Measurements from ENCODE around the gene VPS26B.
"Not testable (repeated sequence)": the region's sequence is repeated elsewhere in the genome, so short reads cannot be mapped to it uniquely, and the experiment has no call there.

The VPS26B gene

GRCh38 chr11:134223836-134224709 lies at the start of gene VPS26B, which contains the start of gene NCAPD3:
Gene VPS26B (plus strand): TSS chr11:134224671. CDS start chr11:134225123, 452 bp downstream.
Gene NCAPD3 (minus strand): TSS chr11:134223967. CDS start chr11:134223926, 41 bp downstream.
- peak; percentile 92 to 93 for DNase-seq (ENCODE audit: low read depth in 2 of 2, low spot score in 1 of 2)

- DNase-seq (ENCODE audit: low read depth in 2 of 2, low spot score in 1 of 2), result no peak
Measured at GRCh38 chr11:134176284-134176683, 48.2 kb upstream of the VPS26B start.

- no peak for DNase-seq (ENCODE audit: low read depth in 2 of 2, low spot score in 1 of 2)
Measured at GRCh38 chr11:134178032-134178674, 46.3 kb upstream of the VPS26B start.

GRCh38 chr11:134181707-134182106 lies 42.8 kb upstream of the VPS26B start:
- no peak for DNase-seq (ENCODE audit: low read depth in 2 of 2, low spot score in 1 of 2)

GRCh38 chr11:134188092-134188491 lies 36.4 kb upstream of the VPS26B start:
- DNase-seq (ENCODE audit: low read depth in 2 of 2, low spot score in 1 of 2), result not testable (repeated sequence)

- no peak for DNase-seq (ENCODE audit: low read depth in 2 of 2, low spot score in 1 of 2)
Measured at GRCh38 chr11:134196756-134197155, 27.7 kb upstream of the VPS26B start.

GRCh38 chr11:134199531-134199930 lies 24.9 kb upstream of the VPS26B start:
- DNase-seq (ENCODE audit: low read depth in 2 of 2, low spot score in 1 of 2), result no peak

- DNase-seq (ENCODE audit: low read depth in 2 of 2, low spot score in 1 of 2), result no peak
Measured at GRCh38 chr11:134200688-134201087, 23.8 kb upstream of the VPS26B start.

- DNase-seq (ENCODE audit: low read depth in 2 of 2, low spot score in 1 of 2), result no peak
Measured at GRCh38 chr11:134202661-134203060, 21.8 kb upstream of the VPS26B start.

GRCh38 chr11:134205729-134206128 lies 18.7 kb upstream of the VPS26B start:
- no peak for DNase-seq (ENCODE audit: low read depth in 2 of 2, low spot score in 1 of 2)

GRCh38 chr11:134206185-134206584 lies 18.3 kb upstream of the VPS26B start:
- no peak for DNase-seq (ENCODE audit: low read depth in 2 of 2, low spot score in 1 of 2)

GRCh38 chr11:134207538-134208239 lies 16.8 kb upstream of the VPS26B start:
- DNase-seq (ENCODE audit: low read depth in 2 of 2, low spot score in 1 of 2), result peak; percentile 33 to 44

- no peak for DNase-seq (ENCODE audit: low read depth in 2 of 2, low spot score in 1 of 2)
Measured at GRCh38 chr11:134215836-134216235, 8.6 kb upstream of the VPS26B start.

- no peak for DNase-seq (ENCODE audit: low read depth in 2 of 2, low spot score in 1 of 2)
Measured at GRCh38 chr11:134216816-134217215, 7.7 kb upstream of the VPS26B start.

- DNase-seq (ENCODE audit: low read depth in 2 of 2, low spot score in 1 of 2), result no peak
Measured at GRCh38 chr11:134223121-134223520, 1.4 kb upstream of the VPS26B start.

GRCh38 chr11:134224710-134225664 lies 516 bp downstream of the VPS26B start:
- peak; percentile 27 to 35 for DNase-seq (ENCODE audit: low read depth in 2 of 2, low spot score in 1 of 2)

- DNase-seq (ENCODE audit: low read depth in 2 of 2, low spot score in 1 of 2), result no peak
Measured at GRCh38 chr11:134226806-134227325, 2.4 kb downstream of the VPS26B start.

- DNase-seq (ENCODE audit: low read depth in 2 of 2, low spot score in 1 of 2), result no peak
Measured at GRCh38 chr11:134228625-134229024, 4.2 kb downstream of the VPS26B start.

GRCh38 chr11:134229126-134229790 lies 4.8 kb downstream of the VPS26B start:
- DNase-seq (ENCODE audit: low read depth in 2 of 2, low spot score in 1 of 2), result no peak

GRCh38 chr11:134230339-134230738 lies 5.9 kb downstream of the VPS26B start:
- no peak for DNase-seq (ENCODE audit: low read depth in 2 of 2, low spot score in 1 of 2)
